IMR-90 (cell line): ENCODE results near the gene KCNT2. TPM values are rescaled to one million over a fixed set of nuclear protein-coding genes. Genes with fewer than 3 reads are reported as not detected.

Experiments used
- ATAC-seq: fragments of 200-7000 bp; cut with Tn5 transposase; 2 replicates; pipeline ENCODE4 v1.9.1; 2020; ENCODE audit warnings: low read depth, mild to moderate bottlenecking, moderate library complexity
- BruUV-seq: library from RNA; stranded (reverse); fragments of 400-500 nt; replicated peaks from 2 replicates; lab custom pipeline; 2021; lab: Mats Ljungman, UMichigan
- CTCF ChIA-PET: fragments of 300-600 bp; formaldehyde crosslinking; extraction: SDS; loops from one replicate; lab custom pipeline; 2021; ENCODE audit warnings: antibody characterized with exemption; lab: Yijun Ruan, JAX
- POLR2A ChIA-PET: fragments of 300-600 bp; sonication (Branson Sonifier 250); formaldehyde crosslinking; loops from one replicate; lab custom pipeline; 2022; ENCODE audit warnings: antibody characterized with exemption; ENCODE audit not compliant: unreplicated experiment; lab: Charles Lee
- DNase-seq: peaks from one replicate; pipeline ENCODE4 v3.0.0; 2013
- H2AFZ ChIP-seq: replicated peaks from 2 replicates; pipeline ENCODE3; 2013; ENCODE audit warnings: low read length, mild to moderate bottlenecking; ENCODE audit not compliant: poor library complexity
- H2AK5ac ChIP-seq: 2 replicates; pipeline ENCODE4 v1.6.1; 2013; ENCODE audit warnings: low read depth, low read length, inconsistent platforms
- H2AK9ac ChIP-seq: replicated peaks from 2 replicates; pipeline ENCODE3; 2013; ENCODE audit warnings: mild to moderate bottlenecking, low read depth, low read length, moderate library complexity; ENCODE audit not compliant: poor library complexity
- H2BK120ac ChIP-seq: 2 replicates; pipeline ENCODE4 v1.6.1; 2013; ENCODE audit warnings: low read depth, low read length, inconsistent platforms
- H2BK15ac ChIP-seq: 3 replicates; pipeline ENCODE4 v1.6.1; 2013; ENCODE audit warnings: low read depth, low read length, inconsistent platforms
- H2BK20ac ChIP-seq: 2 replicates; pipeline ENCODE4 v1.6.1; 2013; ENCODE audit warnings: low read depth, mild to moderate bottlenecking, inconsistent platforms, low read length, moderate library complexity
- H2BK5ac ChIP-seq: 2 replicates; pipeline ENCODE4 v1.6.1; 2013; ENCODE audit warnings: mild to moderate bottlenecking, low read depth, low read length, inconsistent platforms; ENCODE audit not compliant: poor library complexity, severe bottlenecking
- H3K14ac ChIP-seq: replicated peaks from 2 replicates; pipeline ENCODE4 v1.6.1; 2013; ENCODE audit warnings: low read depth, low read length, inconsistent platforms
- H3K18ac ChIP-seq: 2 replicates; pipeline ENCODE4 v1.6.1; 2013; ENCODE audit warnings: low read depth, low read length, control low read depth
- H3K23ac ChIP-seq: 2 replicates; pipeline ENCODE4 v1.6.1; 2013; ENCODE audit warnings: low read depth, low read length, inconsistent platforms
- H3K27ac ChIP-seq: 2 replicates; pipeline ENCODE4 v1.5.1; 2013; ENCODE audit warnings: mild to moderate bottlenecking, control low read depth, low read length; ENCODE audit not compliant: insufficient read depth
- H3K27me3 ChIP-seq: 2 replicates; pipeline ENCODE4 v1.6.1; 2013; ENCODE audit warnings: low read length; ENCODE audit not compliant: control insufficient read depth, insufficient read depth
- H3K36me3 ChIP-seq: 2 replicates; pipeline ENCODE4 v1.6.1; 2013; ENCODE audit warnings: low read length, mixed read lengths; ENCODE audit not compliant: control insufficient read depth, insufficient read depth
- H3K4ac ChIP-seq: 2 replicates; pipeline ENCODE4 v1.6.1; 2013; ENCODE audit warnings: low read depth, low read length, inconsistent platforms
- H3K4me1 ChIP-seq: 2 replicates; pipeline ENCODE4 v1.6.1; 2013; ENCODE audit warnings: low read length, mixed read lengths; ENCODE audit not compliant: control insufficient read depth, insufficient read depth
- H3K4me2 ChIP-seq: 2 replicates; pipeline ENCODE4 v1.6.1; 2013; ENCODE audit warnings: low read depth, mild to moderate bottlenecking, control low read depth, low read length, moderate library complexity
- H3K4me3 ChIP-seq: 2 replicates; pipeline ENCODE4 v1.5.1; 2013; ENCODE audit warnings: low read depth, mild to moderate bottlenecking, control low read depth, low read length, moderate library complexity; ENCODE audit not compliant: insufficient read depth
- H3K56ac ChIP-seq: 2 replicates; pipeline ENCODE4 v1.6.1; 2013; ENCODE audit warnings: low read length, inconsistent platforms; ENCODE audit not compliant: insufficient read depth; ENCODE audit errors: extremely low read depth
- H3K79me1 ChIP-seq, 2 experiments: 2 replicates each; pipeline ENCODE4 v1.6.1; 2013; ENCODE audit warnings: low read length in 2 of 2, inconsistent platforms in 1 of 2, low read depth in 1 of 2
- H3K9ac ChIP-seq: 2 replicates; pipeline ENCODE4 v1.6.1; 2013; ENCODE audit warnings: low read depth, low read length, control low read depth
- H3K9me1 ChIP-seq: 2 replicates; pipeline ENCODE4 v1.6.1; 2013; ENCODE audit warnings: low read length, inconsistent platforms; ENCODE audit not compliant: insufficient read depth
- H3K9me3 ChIP-seq: 2 replicates; pipeline ENCODE4 v1.6.1; 2013; ENCODE audit warnings: low read length; ENCODE audit not compliant: control insufficient read depth, insufficient read depth
- H4K20me1 ChIP-seq: 2 replicates; pipeline ENCODE4 v1.6.1; 2013; ENCODE audit warnings: low read length, inconsistent platforms; ENCODE audit not compliant: insufficient read depth
- H4K5ac ChIP-seq: 2 replicates; pipeline ENCODE4 v1.6.1; 2013; ENCODE audit warnings: mild to moderate bottlenecking, low read depth, low read length, control low read depth
- H4K8ac ChIP-seq, 2 experiments: 2 replicates each; pipeline ENCODE4 v1.6.1; 2013; ENCODE audit warnings: low read depth in 2 of 2, low read length in 2 of 2, control low read depth in 1 of 2, inconsistent platforms in 1 of 2
- H4K91ac ChIP-seq: 2 replicates; pipeline ENCODE4 v1.6.1; 2013; ENCODE audit warnings: low read depth, low read length, inconsistent platforms; ENCODE audit not compliant: insufficient read depth
- BHLHE40 ChIP-seq: fragments of 150-350 bp; IDR thresholded peaks from 2 replicates; pipeline ENCODE4 v1.6.1; 2016; ENCODE audit warnings: mild to moderate bottlenecking, low read depth, low read length
- RFX5 ChIP-seq: IDR thresholded peaks from 2 replicates; pipeline ENCODE4 v1.8.0; 2012; ENCODE audit warnings: low read depth, mild to moderate bottlenecking, low read length, moderate library complexity
- WGBS, 2 experiments: methylation state at CpG; one replicate each; pipeline versions ENCODE4 v1.1.5 to v1.1.7; 2013; ENCODE audit warnings: missing lambda C conversion rate in 2 of 2; ENCODE audit not compliant: insufficient read length in 1 of 2; ENCODE audit errors: extremely low coverage in 2 of 2; 5-methylcytosine and 5-hydroxymethylcytosine counted together
- dilution Hi-C: fragments of 300-500 bp; cut with HindIII; formaldehyde crosslinking; loops from one replicate; pipeline ENCODE4 v1.14.3; 2018; ENCODE audit warnings: low sequenced_read_pairs; ENCODE audit not compliant: unreplicated experiment
- in situ Hi-C: fragments of 300-500 bp; cut with MboI; formaldehyde crosslinking; loops from 3 replicates; pipeline ENCODE4 v1.14.3; 2019; ENCODE audit warnings: low sequenced_read_pairs, inconsistent platforms, mixed read lengths
- intact Hi-C: fragments of 100-400 bp; cut with micrococcal nuclease; formaldehyde crosslinking; loops from 2 replicates; pipeline ENCODE4 v1.10.0; 2022
- polyA plus RNA-seq, 3 experiments: library from polyadenylated mRNA; depleted of rRNA; stranded (reverse); fragments of >200 nt; gene quantifications; 2 replicates each; pipeline ENCODE4 v1.2.3, GENCODE V29; 2012; ENCODE audit warnings: low replicate concordance in 1 of 3
- total RNA-seq: library from RNA; depleted of rRNA; stranded (reverse); fragments of >200 nt; gene quantifications from 2 replicates; pipeline ENCODE4 v1.2.3, GENCODE V29; 2012
- TF ChIP-seq, protein P1 (sequence below): conservative IDR thresholded peaks from 2 replicates; pipeline ENCODE4 v1.5.1; 2012; ENCODE audit warnings: mild to moderate bottlenecking, low read depth, low read length, improper control_type of control experiment
- TF ChIP-seq, protein P2 (sequence below): fragments of 150-350 bp; IDR thresholded peaks from 2 replicates; pipeline ENCODE4 v1.6.1; 2017; ENCODE audit warnings: mild to moderate bottlenecking, antibody characterized with exemption, low read length, low read depth

The KCNT2 gene
- total and polyA plus RNA-seq, 2 of the 4 experiments (the other 2 are of a cell fraction) = 0.22 to 0.72 TPM

DNA sequence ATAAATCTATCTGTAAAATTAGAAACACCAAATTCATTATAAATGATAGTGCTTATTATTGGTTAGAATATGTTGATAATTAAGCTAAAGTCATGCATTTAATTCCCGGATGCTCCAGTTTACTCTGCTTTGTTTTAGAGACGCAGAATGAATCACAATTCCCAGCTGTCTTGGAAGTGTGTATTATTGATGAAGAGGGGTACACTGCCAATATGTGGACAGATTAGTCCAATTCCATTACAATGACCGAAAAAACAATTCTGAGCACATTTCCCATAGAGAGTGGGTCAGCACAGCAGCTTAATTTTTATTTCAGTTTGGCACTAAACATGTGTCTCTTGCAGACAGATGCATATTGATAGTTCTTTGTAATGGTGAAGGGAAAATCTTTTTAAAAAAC lies 146.7 kb downstream of the KCNT2 start:
- Histone ChIP-seq H3K56ac (no peak overlapping the region), H3K9me1 (no peaks in the 10 kb centered on the region), H3K4me2 (no peak overlapping the region), H3K14ac (no peak overlapping the region), H2AK5ac (no peak overlapping the region), H3K36me3 (no peaks in the 10 kb centered on the region), H3K4me1 (0 out of 2 replicates have a peak, but pooled peaks cover 2% of the 10 kb centered on the region), H2AK9ac (no peak overlapping the region), H3K23ac (no peak overlapping the region), H2BK120ac (no peak overlapping the region), H4K91ac (no peak overlapping the region), H2BK20ac (no peak overlapping the region), H2BK15ac (no peak overlapping the region), H3K18ac (no peak overlapping the region), H3K27ac (no peak overlapping the region), H3K79me1 (no peaks in the 10 kb centered on the region), H2BK5ac (no peak overlapping the region), H4K5ac (no peak overlapping the region), H4K20me1 (no peaks in the 10 kb centered on the region), H3K9me3 (no peaks in the 10 kb centered on the region), H2AFZ (no peak overlapping the region), H4K8ac (no peak overlapping the region), H3K4ac (no peak overlapping the region), H3K27me3 (no peaks in the 10 kb centered on the region), H3K4me3 (no peak overlapping the region), H3K9ac (no peak overlapping the region)
- POLR2A ChIA-PET = no interaction called here
- dilution Hi-C loops = no loop called here
- ATAC-seq = no peak
- in situ Hi-C loops = no loop called here
- WGBS, 2 experiments = no CpG with 5 or more reads among the region's 3 CpGs
- intact Hi-C loops = no loop called here
- no TSS peak for BruUV-seq
- DNase-seq = no peak
- TF ChIP-seq, protein P1, sequence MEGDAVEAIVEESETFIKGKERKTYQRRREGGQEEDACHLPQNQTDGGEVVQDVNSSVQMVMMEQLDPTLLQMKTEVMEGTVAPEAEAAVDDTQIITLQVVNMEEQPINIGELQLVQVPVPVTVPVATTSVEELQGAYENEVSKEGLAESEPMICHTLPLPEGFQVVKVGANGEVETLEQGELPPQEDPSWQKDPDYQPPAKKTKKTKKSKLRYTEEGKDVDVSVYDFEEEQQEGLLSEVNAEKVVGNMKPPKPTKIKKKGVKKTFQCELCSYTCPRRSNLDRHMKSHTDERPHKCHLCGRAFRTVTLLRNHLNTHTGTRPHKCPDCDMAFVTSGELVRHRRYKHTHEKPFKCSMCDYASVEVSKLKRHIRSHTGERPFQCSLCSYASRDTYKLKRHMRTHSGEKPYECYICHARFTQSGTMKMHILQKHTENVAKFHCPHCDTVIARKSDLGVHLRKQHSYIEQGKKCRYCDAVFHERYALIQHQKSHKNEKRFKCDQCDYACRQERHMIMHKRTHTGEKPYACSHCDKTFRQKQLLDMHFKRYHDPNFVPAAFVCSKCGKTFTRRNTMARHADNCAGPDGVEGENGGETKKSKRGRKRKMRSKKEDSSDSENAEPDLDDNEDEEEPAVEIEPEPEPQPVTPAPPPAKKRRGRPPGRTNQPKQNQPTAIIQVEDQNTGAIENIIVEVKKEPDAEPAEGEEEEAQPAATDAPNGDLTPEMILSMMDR = no peak
- TF ChIP-seq, protein P2, sequence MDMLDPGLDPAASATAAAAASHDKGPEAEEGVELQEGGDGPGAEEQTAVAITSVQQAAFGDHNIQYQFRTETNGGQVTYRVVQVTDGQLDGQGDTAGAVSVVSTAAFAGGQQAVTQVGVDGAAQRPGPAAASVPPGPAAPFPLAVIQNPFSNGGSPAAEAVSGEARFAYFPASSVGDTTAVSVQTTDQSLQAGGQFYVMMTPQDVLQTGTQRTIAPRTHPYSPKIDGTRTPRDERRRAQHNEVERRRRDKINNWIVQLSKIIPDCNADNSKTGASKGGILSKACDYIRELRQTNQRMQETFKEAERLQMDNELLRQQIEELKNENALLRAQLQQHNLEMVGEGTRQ = no peak
- TF ChIP-seq BHLHE40 (no peak), RFX5 (no peak)
- CTCF ChIA-PET = no interaction called here
